PC-9 (cell line): ENCODE results near the gene CCL11.

Experiments
- CTCF ChIP-seq: fragments of 200-600 bp; sonication (generic); conservative IDR thresholded peaks from 2 replicates; pipeline ENCODE4 v1.6.1; 2017; ENCODE audit warnings: mixed run types, antibody characterized with exemption, mild to moderate bottlenecking, moderate library complexity
- EZH2 ChIP-seq: fragments of 200-600 bp; sonication (generic); IDR thresholded peaks from 2 replicates; pipeline ENCODE4 v1.8.0; 2017; ENCODE audit warnings: antibody characterized with exemption, low read depth

- TF ChIP-seq CTCF (no peak), EZH2 (no peak)
These were observed at the start of gene CCL11 for GRCh38 chr17:34285286-34285792.
